NCI-H345 (cell line): ENCODE data around the gene BLACAT1.
"Not testable (repeated sequence)": the region's sequence is repeated elsewhere in the genome, so short reads cannot be mapped to it uniquely, and the experiment has no call there.

Experiments
- DNase-seq: peaks from one replicate; lab custom pipeline; 2025; lab: John Stamatoyannopoulos, UW

Gene BLACAT1

GRCh38 chr1:205417870-205418635 lies 37.8 kb downstream of the BLACAT1 start:
- no peak for DNase-seq

- DNase-seq: no peak
Observed at GRCh38 chr1:205416322-205416721, 39.5 kb downstream of the BLACAT1 start.

- DNase-seq: no peak
Observed at GRCh38 chr1:205410581-205411298, 45.1 kb downstream of the BLACAT1 start.

DNA sequence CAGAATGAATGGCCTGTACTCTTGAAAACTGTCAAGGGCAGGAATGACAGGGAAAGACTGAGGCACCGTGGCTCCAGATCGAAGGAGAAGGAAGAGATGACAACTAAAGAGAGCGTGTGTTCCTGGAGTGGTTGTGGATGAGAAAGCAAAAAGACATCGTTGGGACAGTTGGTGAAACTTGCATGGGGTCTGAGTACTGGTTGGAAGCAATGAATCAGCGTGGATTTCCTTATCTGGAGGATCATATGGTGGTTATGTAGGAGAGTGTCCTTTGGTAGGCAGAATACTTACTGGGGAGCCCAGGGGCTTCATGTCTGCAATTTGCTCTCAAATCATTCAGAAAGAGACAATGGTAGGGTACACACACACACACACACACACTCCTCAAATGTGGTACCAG lies 47.9 kb downstream of the BLACAT1 start:
- no peak for DNase-seq

DNA sequence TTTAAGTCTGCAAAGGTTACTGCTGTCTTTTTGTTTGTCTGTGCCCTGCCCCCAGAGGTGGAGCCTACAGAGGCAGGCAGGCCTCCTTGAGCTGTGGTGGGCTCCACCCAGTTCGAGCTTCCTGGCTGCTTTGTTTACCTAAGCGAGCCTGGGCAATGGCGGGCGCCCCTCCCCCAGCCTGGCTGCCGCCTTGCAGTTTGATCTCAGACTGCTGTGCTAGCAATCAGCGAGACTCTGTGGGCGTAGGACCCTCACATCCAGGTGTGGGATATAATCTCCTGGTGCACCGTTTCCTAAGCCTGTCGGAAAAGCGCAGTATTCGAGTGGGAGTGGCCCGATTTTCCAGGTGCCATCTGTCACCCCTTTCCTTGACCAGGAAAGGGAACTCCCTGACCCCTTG lies 49.6 kb downstream of the BLACAT1 start:
- DNase-seq: not testable (repeated sequence)
